Glomerular endothelial cell (primary cell): Measurements from ENCODE around the gene PIP4K2A. TPM values are rescaled to one million over a fixed set of nuclear protein-coding genes. Genes with fewer than 3 reads are reported as not detected.

Experiments used
- DNase-seq: peaks from one replicate; pipeline ENCODE4 v3.0.0-alpha.2; 2011; ENCODE audit warnings: low read depth, low spot score; ENCODE audit errors: extremely low read depth
- total RNA-seq: library from RNA; depleted of rRNA; stranded (reverse); fragments of >200 nt; gene quantifications from 2 replicates; pipeline ENCODE4 v1.2.3, GENCODE V29; 2015

The PIP4K2A gene
- total RNA-seq, 1 donor from 2014 or later = 27.0 TPM

DNA sequence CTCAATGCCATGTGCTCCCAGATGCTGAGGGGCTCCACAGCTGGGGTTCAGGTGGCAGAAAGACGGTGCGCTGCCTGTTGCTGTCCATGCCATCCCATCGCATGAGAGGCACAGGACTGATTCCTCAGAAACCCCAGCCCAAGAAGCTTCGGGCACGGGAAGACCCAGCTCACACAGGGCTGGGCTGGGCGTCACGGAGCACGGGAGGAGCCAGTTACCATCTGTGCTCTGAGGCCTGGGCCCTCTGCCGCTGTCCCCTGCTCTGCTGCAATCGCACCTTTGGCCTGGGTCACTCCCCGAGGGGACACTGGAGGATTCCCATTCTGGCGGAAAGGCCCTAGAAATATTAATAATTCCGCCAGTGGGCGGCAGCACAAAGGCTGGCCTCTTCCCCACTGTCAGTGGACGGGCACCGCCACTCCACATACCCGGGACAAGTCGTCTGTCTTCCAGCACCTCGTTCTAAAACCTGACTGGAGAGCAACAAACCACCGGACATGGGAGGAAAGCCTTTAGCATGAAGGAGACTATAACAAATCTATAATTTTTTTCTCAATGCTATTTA is 92.1 kb downstream of the PIP4K2A start:
- DNase-seq = no peak

GRCh38 chr10:22621726-22622125 is 92.7 kb downstream of the PIP4K2A start:
- no peak for DNase-seq

- DNase-seq = no peak
These were observed 93.4 kb downstream of the PIP4K2A start for GRCh38 chr10:22620929-22621328.

GRCh38 chr10:22620140-22620857 is 94.1 kb downstream of the PIP4K2A start:
- peak; percentile 82 for DNase-seq

- no peak for DNase-seq
These were observed 95.3 kb downstream of the PIP4K2A start for GRCh38 chr10:22619101-22619500.

- no peak for DNase-seq
These were observed 96.1 kb downstream of the PIP4K2A start for GRCh38 chr10:22618078-22618785.

DNA sequence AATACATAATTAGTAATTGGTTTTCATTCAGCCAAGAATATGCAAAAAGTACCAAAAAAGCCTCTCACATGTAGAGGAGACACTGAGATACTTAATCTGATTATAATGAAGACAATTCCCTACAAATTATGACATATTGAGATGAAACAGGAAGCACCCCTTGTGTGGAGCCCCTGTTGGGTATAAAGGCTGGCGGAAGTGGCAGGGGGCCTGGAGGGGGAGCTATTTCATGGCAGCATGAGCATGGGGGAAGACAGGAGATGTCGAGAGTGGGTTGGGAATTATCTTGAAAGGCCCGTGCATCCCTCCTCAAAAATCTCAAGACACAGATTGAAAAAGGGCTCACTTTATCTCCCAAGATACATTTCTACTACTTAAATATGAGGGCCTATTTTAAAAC is 96.9 kb downstream of the PIP4K2A start:
- DNase-seq = no peak

DNA sequence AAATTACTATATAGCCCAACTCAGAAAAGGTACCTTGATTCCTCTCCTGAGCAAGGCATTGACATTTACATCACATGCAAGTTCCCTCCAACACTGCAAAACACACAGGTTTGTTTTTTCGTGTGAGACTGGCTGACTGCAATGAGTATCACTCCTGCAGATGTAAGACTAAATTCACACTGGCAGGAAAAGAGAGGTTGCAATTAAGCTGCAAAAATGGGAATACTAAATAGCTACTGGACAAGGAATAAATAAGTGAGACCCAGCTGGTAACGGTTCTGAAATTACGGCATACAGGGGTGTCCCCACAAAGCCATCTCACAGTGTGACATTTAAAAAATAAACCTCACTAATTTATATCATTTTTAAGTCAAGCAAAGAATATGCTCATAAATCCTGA is 97.3 kb downstream of the PIP4K2A start:
- DNase-seq = no peak

DNA sequence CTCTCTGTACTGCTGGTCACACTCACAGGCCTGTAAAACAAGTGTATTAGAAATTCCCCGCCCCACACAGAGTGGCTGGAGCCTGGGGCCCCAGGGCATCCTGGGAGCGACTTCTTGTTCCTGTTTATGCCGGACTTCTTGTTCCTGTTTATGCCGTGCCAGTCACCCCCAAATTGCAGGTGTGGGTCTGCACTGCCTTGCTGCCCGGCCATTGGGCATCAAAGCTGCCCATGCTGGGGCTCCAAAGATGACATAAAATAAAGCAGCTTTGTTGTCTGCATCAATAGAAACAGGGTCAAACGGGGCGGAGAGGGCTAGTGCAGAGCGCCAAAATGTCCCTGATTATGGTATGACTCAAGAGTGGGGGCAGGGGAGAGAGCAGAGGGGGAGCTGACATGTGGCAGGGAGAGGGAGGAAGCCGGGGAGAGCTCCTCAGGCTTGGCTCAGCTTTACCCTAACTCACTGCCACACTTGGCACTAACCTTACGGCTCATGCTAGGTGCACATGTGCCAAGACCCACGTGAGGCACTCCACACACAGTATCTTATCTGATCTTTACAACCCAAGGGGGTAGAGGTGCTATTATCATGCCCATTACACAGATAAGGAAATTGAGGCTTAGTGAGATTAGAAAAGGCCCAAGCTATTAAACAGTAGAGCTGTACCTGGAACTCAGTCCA is 98.4 kb downstream of the PIP4K2A start:
- no peak for DNase-seq

GRCh38 chr10:22615101-22615500 is 99.3 kb downstream of the PIP4K2A start:
- no peak for DNase-seq

GRCh38 chr10:22613011-22613410 is 101.4 kb downstream of the PIP4K2A start:
- DNase-seq = no peak

- no peak for DNase-seq
These were observed 102.1 kb downstream of the PIP4K2A start for GRCh38 chr10:22612318-22612717.

DNA sequence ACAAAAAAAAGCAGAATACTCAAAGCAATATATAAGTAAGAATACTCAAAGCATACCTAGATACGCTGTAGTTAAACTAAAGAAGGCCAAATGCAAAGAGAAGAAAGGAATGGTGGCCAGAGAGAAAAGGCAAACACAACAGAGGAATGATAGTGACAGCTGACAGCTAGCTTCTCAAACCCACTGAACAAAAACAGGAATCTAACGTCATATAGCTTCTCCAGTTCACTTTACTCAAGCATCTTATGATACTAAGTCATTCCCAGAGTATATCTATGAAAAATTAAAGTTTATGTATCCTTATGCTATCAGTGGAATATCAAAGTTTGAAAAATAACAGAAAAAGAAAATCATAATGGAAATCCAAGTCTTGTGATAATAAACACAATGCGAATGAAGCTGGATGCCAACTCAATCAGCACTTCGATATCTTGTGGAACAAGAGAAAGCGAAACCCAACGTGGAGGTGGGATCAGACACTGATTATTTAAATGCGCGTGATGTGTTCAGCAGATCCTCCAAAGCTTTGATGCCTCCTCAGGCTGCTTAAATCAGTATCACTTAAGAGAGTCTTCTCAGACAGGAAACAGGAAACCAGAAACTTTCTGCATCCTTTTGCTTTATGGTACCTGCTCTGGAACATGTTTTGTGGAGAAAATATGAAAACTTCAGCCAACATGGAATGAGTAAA is 102.8 kb downstream of the PIP4K2A start:
- DNase-seq = no peak

GRCh38 chr10:22610610-22611009 is 103.8 kb downstream of the PIP4K2A start:
- no peak for DNase-seq

GRCh38 chr10:22609719-22610465 is 104.5 kb downstream of the PIP4K2A start:
- DNase-seq = no peak

GRCh38 chr10:22609251-22609650 is 105.1 kb downstream of the PIP4K2A start:
- no peak for DNase-seq

DNA sequence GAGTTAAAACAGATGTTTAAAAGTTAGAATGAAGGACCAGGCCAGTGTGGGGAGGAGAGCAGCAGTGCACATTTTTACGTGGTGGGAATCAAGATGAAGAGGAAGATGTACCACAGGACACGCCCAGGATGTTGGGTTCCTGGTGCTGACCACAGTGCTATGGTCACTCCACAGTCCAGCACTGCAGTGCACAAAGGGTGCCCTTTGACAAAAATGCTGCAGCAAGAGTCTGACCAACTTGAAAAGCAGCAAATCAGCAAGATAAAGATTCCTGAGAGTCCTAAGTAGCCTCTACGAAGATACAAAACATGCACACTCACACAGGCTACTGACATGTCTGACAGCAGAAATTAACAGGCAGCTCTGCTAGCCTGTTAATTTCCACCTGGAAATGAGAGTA is 107.1 kb downstream of the PIP4K2A start:
- DNase-seq = no peak

DNA sequence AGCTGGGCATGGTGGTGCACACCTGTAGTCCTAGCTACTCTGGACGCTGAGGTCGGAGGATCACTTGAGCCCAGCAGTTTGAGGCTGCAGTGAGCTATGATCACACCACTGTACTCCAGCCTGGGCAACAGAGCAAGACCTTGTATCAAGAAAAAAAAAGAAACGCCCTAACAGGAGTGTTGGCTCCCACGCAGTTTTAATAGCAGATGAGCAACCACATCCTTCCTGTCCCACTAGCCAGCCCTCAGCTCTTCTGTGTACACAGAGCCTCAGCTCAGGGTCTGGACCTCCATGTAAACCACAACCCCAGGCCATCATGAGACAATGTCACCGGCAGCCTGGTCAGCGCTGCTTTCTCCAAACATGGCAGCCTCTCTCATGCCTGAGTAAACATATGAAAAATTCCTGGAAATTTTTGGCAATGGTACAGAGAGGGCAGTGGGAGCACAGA is 108.2 kb downstream of the PIP4K2A start:
- no peak for DNase-seq

DNA sequence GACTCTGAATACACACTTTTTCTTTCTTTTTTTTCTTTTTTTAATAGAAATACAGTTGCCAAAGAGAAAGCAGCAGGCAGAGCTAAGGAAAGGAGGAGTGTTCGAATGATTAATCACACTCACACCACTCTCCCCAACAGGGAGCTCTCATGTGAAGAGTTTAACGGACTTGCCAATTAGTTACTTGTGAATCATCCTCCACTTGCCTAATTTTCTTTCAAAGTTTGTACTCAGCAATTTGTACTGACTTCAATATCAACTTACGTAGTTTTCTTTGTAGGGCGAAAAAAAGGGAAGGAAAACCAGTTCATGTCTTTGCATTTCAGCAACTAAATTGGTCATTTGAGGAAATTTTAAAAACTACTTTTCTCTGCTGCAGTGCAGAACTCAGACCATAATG is 109.2 kb downstream of the PIP4K2A start:
- no peak for DNase-seq
